ENCODE data around the gene ZCCHC10. TPM values are rescaled to one million over a fixed set of nuclear protein-coding genes. Genes with fewer than 3 reads are reported as not detected.

Gene ZCCHC10
- total and polyA plus RNA-seq, 4 donors: 5.1 to 24.2 (median 9.8) TPM

GRCh38 chr5:133063965-133064364, 37.6 kb upstream of the ZCCHC10 start:
- 77% methylated on average over 10 of the region's 10 CpGs for WGBS
- no peaks in the 10 kb centered on the region for H3K27me3 ChIP-seq (ENCODE audit: control insufficient read depth in 4 of 4, insufficient read depth in 4 of 4, low read length in 3 of 4)
- no peaks in the 10 kb centered on the region for H3K9me3 ChIP-seq (ENCODE audit: control insufficient read depth in 4 of 4, low read length in 3 of 4)
- no peak overlapping the region for H3K9ac ChIP-seq (ENCODE audit: low read depth in 1 of 2, low read length in 2 of 2)
- TF ChIP-seq GABPA (IDR thresholded peaks at IDR 0.05 in 1 of 2, conservative IDR thresholded peaks at IDR 0.05 in 1 of 2): no peak
- TF ChIP-seq HNF4A (conservative IDR thresholded peaks at IDR 0.05): no peak
- no peak for TF ChIP-seq REST (IDR thresholded peaks at IDR 0.05)
- TF ChIP-seq FOXA1 (IDR thresholded peaks at IDR 0.05): no peak
- TF ChIP-seq NR2F2 (IDR thresholded peaks at IDR 0.05): no peak
- no peak for TF ChIP-seq ATF3 (IDR thresholded peaks at IDR 0.05)
- no peak for TF ChIP-seq CTCF (IDR thresholded peaks at IDR 0.05; ENCODE audit: low read depth, low read length, missing input control)
- no peak for TF ChIP-seq TAF1 (conservative IDR thresholded peaks at IDR 0.05)
- TF ChIP-seq MAX (IDR thresholded peaks at IDR 0.05): no peak
- no peak for TF ChIP-seq RXRA (IDR thresholded peaks at IDR 0.05)
- no peak for TF ChIP-seq EGR1 (IDR thresholded peaks at IDR 0.05; ENCODE audit: low read depth in 2 of 2)
- DNase-seq (ENCODE audit: low spot score): no peak
- no peak overlapping the region for H3K4me3 ChIP-seq (ENCODE audit: low read depth in 1 of 3, low read length in 3 of 3)
- no peak overlapping the region for H3K27ac ChIP-seq (ENCODE audit: low read depth in 1 of 2, low read length in 2 of 2)
- H3K36me3 ChIP-seq (ENCODE audit: control insufficient read depth in 4 of 4, insufficient read depth in 3 of 4, low read depth in 1 of 4, low read length in 3 of 4): peaks cover 7 to 20% (median 15%) of the 10 kb centered on the region in 4 donors
- H3K4me1 ChIP-seq (ENCODE audit: control insufficient read depth in 4 of 4, insufficient read depth in 4 of 4, low read length in 3 of 4): peaks cover 0 to 10% (median 6%) of the 10 kb centered on the region in 4 donors

- WGBS: 77% methylated on average over 1 of the region's 1 CpG
- Histone ChIP-seq H3K9ac (ENCODE audit: low read depth in 1 of 2, low read length in 2 of 2) (no peak overlapping the region), H3K9me3 (ENCODE audit: control insufficient read depth in 4 of 4, low read length in 3 of 4) (no peaks in the 10 kb centered on the region), H3K36me3 (ENCODE audit: control insufficient read depth in 4 of 4, insufficient read depth in 3 of 4, low read depth in 1 of 4, low read length in 3 of 4) (peaks cover 4 to 11% (median 8%) of the 10 kb centered on the region in 4 donors), H3K27ac (ENCODE audit: low read depth in 1 of 2, low read length in 2 of 2) (no peak overlapping the region), H3K27me3 (ENCODE audit: control insufficient read depth in 4 of 4, insufficient read depth in 4 of 4, low read length in 3 of 4) (no peaks in the 10 kb centered on the region), H3K4me1 (ENCODE audit: control insufficient read depth in 4 of 4, insufficient read depth in 4 of 4, low read length in 3 of 4) (peaks cover 0 to 10% (median 6%) of the 10 kb centered on the region in 4 donors), H3K4me3 (ENCODE audit: low read depth in 1 of 3, low read length in 3 of 3) (no peak overlapping the region)
- DNase-seq (ENCODE audit: low spot score): no peak
- TF ChIP-seq FOXA1 (IDR thresholded peaks at IDR 0.05) (no peak), GABPA (IDR thresholded peaks at IDR 0.05 in 1 of 2, conservative IDR thresholded peaks at IDR 0.05 in 1 of 2) (no peak), RXRA (IDR thresholded peaks at IDR 0.05) (no peak), NR2F2 (IDR thresholded peaks at IDR 0.05) (no peak), CTCF (IDR thresholded peaks at IDR 0.05; ENCODE audit: low read depth, low read length, missing input control) (no peak), HNF4G (IDR thresholded peaks at IDR 0.05) (no peak), MAX (IDR thresholded peaks at IDR 0.05) (no peak), YY1 (IDR thresholded peaks at IDR 0.05) (no peak), ZBTB33 (IDR thresholded peaks at IDR 0.05) (no peak), FOXA2 (IDR thresholded peaks at IDR 0.05) (no peak), JUND (IDR thresholded peaks at IDR 0.05) (no peak), RAD21 (IDR thresholded peaks at IDR 0.05) (no peak), EGR1 (IDR thresholded peaks at IDR 0.05; ENCODE audit: low read depth in 2 of 2) (no peak), ATF3 (IDR thresholded peaks at IDR 0.05) (no peak)
Observed at GRCh38 chr5:133062276-133062675, 35.9 kb upstream of the ZCCHC10 start.

All from liver (tissue), 9 donors.